GM12878 (cell line): ENCODE measurements around the gene HOXD13. TPM values are rescaled to one million over a fixed set of nuclear protein-coding genes. Genes with fewer than 3 reads are reported as not detected.

Source experiments
- ATAC-seq: fragments of 200-7000 bp; cut with Tn5 transposase; 3 replicates; pipeline ENCODE4 v1.9.1; 2020; ENCODE audit warnings: mild to moderate bottlenecking, moderate library complexity
- BruUV-seq: library from RNA; stranded (reverse); fragments of 400-500 nt; replicated peaks from 2 replicates; lab custom pipeline; 2021; lab: Mats Ljungman, UMichigan
- CTCF ChIA-PET: fragments of 300-600 bp; sonication (Branson Sonifier 250); formaldehyde crosslinking; extraction: SDS; loops from one replicate; lab custom pipeline; 2021; ENCODE audit warnings: inconsistent platforms; lab: Yijun Ruan, JAX
- POLR2A ChIA-PET: fragments of 350-600 bp; formaldehyde crosslinking; extraction: SDS; loops from one replicate; lab custom pipeline; 2021; ENCODE audit warnings: inconsistent platforms; lab: Charles Lee
- RAD21 ChIA-PET: fragments of 300-600 bp; sonication (Branson Sonifier 250); formaldehyde crosslinking; loops from one replicate; lab custom pipeline; 2023; ENCODE audit warnings: antibody characterized with exemption; ENCODE audit not compliant: unreplicated experiment; lab: Charles Lee
- SMC1A ChIA-PET: fragments of 300-600 bp; sonication (Branson Sonifier 250); formaldehyde crosslinking; loops from one replicate; lab custom pipeline; 2023; ENCODE audit not compliant: unreplicated experiment, uncharacterized antibody; lab: Charles Lee
- DNase-seq: peaks from one replicate; pipeline ENCODE4 v3.0.0-alpha.2; 2011; ENCODE audit warnings: low read depth, low spot score
- FAIRE-seq: peaks from 3 replicates; lab custom pipeline; 2011; peaks lifted over from hg19 to GRCh38; lab: Jason Lieb, UNC
- H2AFZ ChIP-seq: 2 replicates; pipeline ENCODE4 v1.6.0; 2011; ENCODE audit warnings: low read depth, low read length, control low read depth; ENCODE audit not compliant: control insufficient read depth
- H3K27ac ChIP-seq: 2 replicates; pipeline ENCODE4 v1.5.1; 2011; ENCODE audit warnings: control low read depth; ENCODE audit not compliant: control insufficient read depth, insufficient read depth
- H3K27me3 ChIP-seq, 2 experiments: replicated peaks in 1 of 2; 2 replicates each; pipeline versions ENCODE4 v1.6.0 to v1.6.1; 2011; ENCODE audit warnings: low read length in 1 of 2; ENCODE audit not compliant: control insufficient read depth in 2 of 2, insufficient read depth in 2 of 2
- H3K36me3 ChIP-seq, 2 experiments: 2 replicates each; pipeline ENCODE4 v1.5.1; 2011; ENCODE audit warnings: low read length in 1 of 2; ENCODE audit not compliant: control insufficient read depth in 2 of 2, insufficient read depth in 2 of 2
- H3K4me1 ChIP-seq: 2 replicates; pipeline ENCODE4 v1.6.1; 2011; ENCODE audit warnings: mild to moderate bottlenecking, low read length, moderate library complexity, mixed read lengths; ENCODE audit not compliant: control insufficient read depth, insufficient read depth
- H3K4me2 ChIP-seq: 2 replicates; pipeline ENCODE4 v1.6.0; 2011; ENCODE audit warnings: control low read depth; ENCODE audit not compliant: control insufficient read depth, insufficient read depth
- H3K4me3 ChIP-seq: fragments of 200-600 bp; sonication (generic); 2 replicates; pipeline ENCODE4 v1.5.1; 2016
- H3K79me2 ChIP-seq: 2 replicates; pipeline ENCODE4 v1.6.0; 2011; ENCODE audit warnings: low read length; ENCODE audit not compliant: control insufficient read depth, insufficient read depth
- H3K9ac ChIP-seq: 2 replicates; pipeline ENCODE4 v1.8.0; 2011; ENCODE audit warnings: low read length, control low read depth, mixed read lengths; ENCODE audit not compliant: control insufficient read depth, insufficient read depth
- H3K9me3 ChIP-seq: replicated peaks from 3 replicates; pipeline ENCODE4 v1.5.1; 2011; ENCODE audit warnings: mild to moderate bottlenecking, low read length; ENCODE audit not compliant: control insufficient read depth, insufficient read depth
- H4K20me1 ChIP-seq: 2 replicates; pipeline ENCODE4 v1.6.0; 2011; ENCODE audit not compliant: control insufficient read depth, insufficient read depth
- CREM ChIP-seq: IDR thresholded peaks from 2 replicates; pipeline ENCODE4 v1.6.1; 2014; ENCODE audit warnings: antibody characterized with exemption, low read depth
- IRF4 ChIP-seq: IDR thresholded peaks from 2 replicates; pipeline ENCODE4 v1.6.1; 2011; ENCODE audit warnings: low read depth, low read length
- JUND ChIP-seq: IDR thresholded peaks from 2 replicates; pipeline ENCODE4 v1.6.1; 2012; ENCODE audit warnings: low read depth, mild to moderate bottlenecking, low read length, improper control_type of control experiment, moderate library complexity
- MEF2B ChIP-seq: fragments of 450-650 bp; IDR thresholded peaks from 2 replicates; pipeline ENCODE4 v1.6.1; 2018; ENCODE audit warnings: mild to moderate bottlenecking, moderate library complexity; ENCODE audit not compliant: partially characterized antibody, poor library complexity, severe bottlenecking
- MXI1 ChIP-seq: fragments of 150-350 bp; IDR thresholded peaks from 2 replicates; pipeline ENCODE4 v1.6.1; 2011; ENCODE audit warnings: low read depth, mild to moderate bottlenecking, inconsistent platforms, low read length, improper control_type of control experiment
- RELB ChIP-seq: fragments of 450-650 bp; IDR thresholded peaks from 2 replicates; pipeline ENCODE4 v1.6.1; 2017; ENCODE audit warnings: low read depth, mild to moderate bottlenecking, moderate library complexity
- SKIL ChIP-seq: fragments of 450-650 bp; IDR thresholded peaks from 2 replicates; pipeline ENCODE4 v1.6.1; 2017; ENCODE audit warnings: mild to moderate bottlenecking, low read depth, inconsistent platforms; ENCODE audit not compliant: poor library complexity, severe bottlenecking
- SREBF2 ChIP-seq: IDR thresholded peaks from 2 replicates; pipeline ENCODE4 v1.6.1; 2012; ENCODE audit warnings: mild to moderate bottlenecking, low read length
- TAF1 ChIP-seq: IDR thresholded peaks from 2 replicates; pipeline ENCODE4 v1.6.1; 2011; ENCODE audit warnings: mild to moderate bottlenecking, low read depth, low read length, borderline replicate concordance
- TBL1XR1 ChIP-seq: IDR thresholded peaks from 2 replicates; pipeline ENCODE4 v1.6.1; 2012; ENCODE audit warnings: low read depth, low read length, improper control_type of control experiment
- ZNF24 ChIP-seq: fragments of 450-650 bp; IDR thresholded peaks from 2 replicates; pipeline ENCODE4 v1.6.1; 2017; ENCODE audit warnings: antibody characterized with exemption, mild to moderate bottlenecking
- ZZZ3 ChIP-seq: IDR thresholded peaks from 2 replicates; pipeline ENCODE4 v1.6.1; 2011; ENCODE audit warnings: low read depth; ENCODE audit not compliant: control insufficient read depth, insufficient read length
- WGBS: methylation state at CpG from one replicate; pipeline ENCODE4 v1.1.6; 2016; ENCODE audit warnings: low lambda C conversion rate; ENCODE audit not compliant: insufficient replicate concordance, insufficient coverage; ENCODE audit errors: missing lambda C conversion rate; 5-methylcytosine and 5-hydroxymethylcytosine counted together
- in situ Hi-C: fragments of 300-500 bp; cut with MboI; formaldehyde crosslinking; loops from 9 replicates; pipeline ENCODE4 v1.14.3; 2018; ENCODE audit warnings: mixed read lengths
- intact Hi-C: fragments of 100-400 bp; cut with micrococcal nuclease; formaldehyde crosslinking; loops from one replicate; pipeline ENCODE4 v1.14.2; 2022; ENCODE audit not compliant: unreplicated experiment
- polyA plus RNA-seq, 11 experiments: library from polyadenylated mRNA; depleted of rRNA in 4 of 11; unstranded in 6 of 11; stranded (reverse) in 5 of 11; fragments of >200 nt; fragmentation: Nextera tagmentation in 4 of 11; fragmentation: Illumina TruSeq in 1 of 11; extraction: Ambion mirVana in 4 of 11; extraction: Trizol in 1 of 11; gene quantifications; 1 replicate in 1 of 11; 2 replicates in 10 of 11; pipeline versions ENCODE4 v1.2.1 to v1.2.3, GENCODE V29; 2011 to 2016; ENCODE audit warnings: inconsistent platforms in 2 of 11, missing spikeins in 2 of 11, low read depth in 1 of 11
- total RNA-seq, 4 experiments: library from RNA; depleted of rRNA in 3 of 4; stranded (reverse); fragments of >200 nt in 3 of 4; fragmentation: Illumina TruSeq in 1 of 4; extraction: Trizol in 1 of 4; gene quantifications; 2 replicates each; pipeline versions ENCODE4 v1.2.1 to v1.2.3, GENCODE V29; 2013 to 2021
- TF ChIP-seq, protein P1 (sequence below): fragments of 450-650 bp; formaldehyde crosslinking; IDR thresholded peaks from 2 replicates; pipeline ENCODE4 v1.4.0; 2022; ENCODE audit warnings: mild to moderate bottlenecking, moderate library complexity

HOXD13 gene
- total and polyA plus RNA-seq, 10 of the 15 experiments (the other 5 are each of a cell fraction or from before 2014, with no cell fraction given) = not detected

GRCh38 chr2:176124110-176124946 is 31.8 kb downstream of the HOXD13 start:
- Histone ChIP-seq H3K4me2 (no peak overlapping the region), H4K20me1 (no peaks in the 10 kb centered on the region), H3K9me3 (peaks cover 1% of the 10 kb centered on the region; the same call in 2 of the 3 replicates), H3K9ac (no peak overlapping the region), H3K79me2 (no peaks in the 10 kb centered on the region), H3K4me3 (no peak overlapping the region), H3K27ac (no peak overlapping the region), H2AFZ (no peak overlapping the region), H3K27me3 (peaks cover 11 to 33% of the 10 kb centered on the region in 2 experiments), H3K4me1 (no peaks in the 10 kb centered on the region), H3K36me3 (no peaks in the 10 kb centered on the region)
- POLR2A ChIA-PET = no interaction called here
- DNase-seq = no peak
- intact Hi-C loops (no loop called here), in situ Hi-C loops (loop anchor here (10.0 kb wide), 1 partner anchor 700 kb away; no protein-coding TSS in a partner anchor)
- CTCF ChIA-PET = interaction anchor here (2.1 kb wide), 1 partner anchor 528 kb away, joined by 7 read pairs; no protein-coding TSS in a partner anchor
- RAD21 ChIA-PET = no interaction called here
- TF ChIP-seq TAF1 (no peak), ZNF24 (no peak), MEF2B (no peak), IRF4 (no peak), ZZZ3 (no peak), JUND (no peak), MXI1 (no peak), TBL1XR1 (no peak), SKIL (no peak), CREM (no peak), RELB (no peak), SREBF2 (no peak)
- TF ChIP-seq, protein P1, sequence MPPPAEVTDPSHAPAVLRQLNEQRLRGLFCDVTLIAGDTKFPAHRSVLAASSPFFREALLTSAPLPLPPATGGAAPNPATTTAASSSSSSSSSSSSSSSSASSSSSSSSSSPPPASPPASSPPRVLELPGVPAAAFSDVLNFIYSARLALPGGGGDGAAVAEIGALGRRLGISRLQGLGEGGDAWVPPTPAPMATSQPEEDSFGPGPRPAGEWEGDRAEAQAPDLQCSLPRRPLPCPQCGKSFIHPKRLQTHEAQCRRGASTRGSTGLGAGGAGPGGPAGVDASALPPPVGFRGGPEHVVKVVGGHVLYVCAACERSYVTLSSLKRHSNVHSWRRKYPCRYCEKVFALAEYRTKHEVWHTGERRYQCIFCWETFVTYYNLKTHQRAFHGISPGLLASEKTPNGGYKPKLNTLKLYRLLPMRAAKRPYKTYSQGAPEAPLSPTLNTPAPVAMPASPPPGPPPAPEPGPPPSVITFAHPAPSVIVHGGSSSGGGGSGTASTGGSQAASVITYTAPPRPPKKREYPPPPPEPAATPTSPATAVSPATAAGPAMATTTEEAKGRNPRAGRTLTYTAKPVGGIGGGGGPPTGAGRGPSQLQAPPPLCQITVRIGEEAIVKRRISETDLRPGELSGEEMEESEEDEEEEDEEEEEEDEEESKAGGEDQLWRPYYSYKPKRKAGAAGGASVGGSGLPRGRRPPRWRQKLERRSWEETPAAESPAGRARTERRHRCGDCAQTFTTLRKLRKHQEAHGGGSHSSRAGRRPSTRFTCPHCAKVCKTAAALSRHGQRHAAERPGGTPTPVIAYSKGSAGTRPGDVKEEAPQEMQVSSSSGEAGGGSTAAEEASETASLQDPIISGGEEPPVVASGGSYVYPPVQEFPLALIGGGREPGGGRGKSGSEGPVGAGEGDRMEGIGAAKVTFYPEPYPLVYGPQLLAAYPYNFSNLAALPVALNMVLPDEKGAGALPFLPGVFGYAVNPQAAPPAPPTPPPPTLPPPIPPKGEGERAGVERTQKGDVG (CRISPR knock-in tag) = no peak
- WGBS = 31% methylated on average over 33 of the region's 34 CpGs
- ATAC-seq = no peak
- no peak for FAIRE-seq
- SMC1A ChIA-PET = interaction anchor here (3.1 kb wide), 1 partner anchor 527 kb away, joined by 37 read pairs; no protein-coding TSS in a partner anchor
- no TSS peak for BruUV-seq
